ENCODE data around the gene MAGI1.

DNA sequence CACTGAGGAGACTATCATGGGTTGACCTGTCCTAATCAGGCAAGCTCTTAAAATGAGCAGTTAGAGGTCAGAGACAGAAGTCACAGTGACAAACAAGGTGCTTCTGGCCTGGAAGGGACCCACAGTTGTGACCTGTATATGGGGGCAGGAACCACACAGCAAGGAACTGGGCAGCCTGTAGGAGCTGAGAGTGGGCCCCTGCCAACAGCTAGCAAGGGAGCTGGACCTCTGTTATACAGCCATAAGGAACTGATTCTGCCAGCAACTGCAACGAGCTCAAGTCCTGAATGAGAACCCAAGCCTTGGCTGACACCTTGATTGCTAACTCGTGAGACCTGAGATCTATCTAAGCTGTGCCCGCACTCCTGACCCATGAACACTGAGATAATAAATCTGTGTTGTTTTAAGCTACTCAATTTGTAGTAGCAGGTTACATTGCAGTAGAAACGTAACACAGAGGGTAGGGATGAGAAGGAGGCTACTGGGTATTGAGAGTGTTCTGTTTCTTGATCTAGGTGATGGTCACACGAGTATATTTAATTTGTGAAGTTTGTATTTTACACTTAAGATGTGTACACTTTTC is 44.5 kb upstream of the MAGI1 start:
- TF ChIP-seq POLR2AphosphoS5 (IDR thresholded peaks at IDR 0.05) (no peak), POLR2A (IDR thresholded peaks at IDR 0.05) (no peak)
- TF ChIP-seq, protein P1, sequence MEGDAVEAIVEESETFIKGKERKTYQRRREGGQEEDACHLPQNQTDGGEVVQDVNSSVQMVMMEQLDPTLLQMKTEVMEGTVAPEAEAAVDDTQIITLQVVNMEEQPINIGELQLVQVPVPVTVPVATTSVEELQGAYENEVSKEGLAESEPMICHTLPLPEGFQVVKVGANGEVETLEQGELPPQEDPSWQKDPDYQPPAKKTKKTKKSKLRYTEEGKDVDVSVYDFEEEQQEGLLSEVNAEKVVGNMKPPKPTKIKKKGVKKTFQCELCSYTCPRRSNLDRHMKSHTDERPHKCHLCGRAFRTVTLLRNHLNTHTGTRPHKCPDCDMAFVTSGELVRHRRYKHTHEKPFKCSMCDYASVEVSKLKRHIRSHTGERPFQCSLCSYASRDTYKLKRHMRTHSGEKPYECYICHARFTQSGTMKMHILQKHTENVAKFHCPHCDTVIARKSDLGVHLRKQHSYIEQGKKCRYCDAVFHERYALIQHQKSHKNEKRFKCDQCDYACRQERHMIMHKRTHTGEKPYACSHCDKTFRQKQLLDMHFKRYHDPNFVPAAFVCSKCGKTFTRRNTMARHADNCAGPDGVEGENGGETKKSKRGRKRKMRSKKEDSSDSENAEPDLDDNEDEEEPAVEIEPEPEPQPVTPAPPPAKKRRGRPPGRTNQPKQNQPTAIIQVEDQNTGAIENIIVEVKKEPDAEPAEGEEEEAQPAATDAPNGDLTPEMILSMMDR (IDR thresholded peaks at IDR 0.05) = no peak

Data from breast epithelium (tissue), 3 donors.